ENCODE data around the gene ITFG2.
A peak's percentile ranks its signal among the peaks of the same experiment; 100 is the strongest.

ITFG2 gene

GRCh38 chr12:2794191-2794735 lies 18.2 kb upstream of the ITFG2 start:
- Histone ChIP-seq H2AFZ (ENCODE audit: low read length) (peak overlapping the region; percentile 86), H3K27ac (ENCODE audit: low read length) (no peak overlapping the region), H4K20me1 (ENCODE audit: insufficient read depth, low read length) (0 out of 2 replicates have a peak, but pooled peaks cover 5% of the 10 kb centered on the region), H3K9ac (ENCODE audit: low read length) (peak overlapping the region; percentile 48; the same call in 1 of the 2 replicates), H3K79me2 (ENCODE audit: low read length) (peaks cover 37% of the 10 kb centered on the region), H3K9me2 (replicated peaks; ENCODE audit: insufficient read depth, low read length) (no peaks in the 10 kb centered on the region), H3K9me3 (replicated peaks; ENCODE audit: insufficient read depth, low read length) (no peaks in the 10 kb centered on the region), H3K4me1 (ENCODE audit: low read length) (0 out of 2 replicates have a peak, but pooled peaks cover 4% of the 10 kb centered on the region), H3K4me2 (ENCODE audit: low read depth, low read length) (peak overlapping the region; percentile 92), H3F3A (ENCODE audit: insufficient read depth, low read length) (no peaks in the 10 kb centered on the region), H3K4me3 (ENCODE audit: low read length) (peak overlapping the region; percentile 74), H3K27me3 (replicated peaks; ENCODE audit: insufficient read depth, low read length) (no peaks in the 10 kb centered on the region), H3K36me3 (replicated peaks; ENCODE audit: insufficient read depth, low read length) (peaks cover 17% of the 10 kb centered on the region; the same call in 1 of the 2 replicates)
- no peak for DNase-seq
- TF ChIP-seq EZH2 (optimal IDR thresholded peaks at IDR 0.05; ENCODE audit: low read depth, low read length), result no peak

DNA sequence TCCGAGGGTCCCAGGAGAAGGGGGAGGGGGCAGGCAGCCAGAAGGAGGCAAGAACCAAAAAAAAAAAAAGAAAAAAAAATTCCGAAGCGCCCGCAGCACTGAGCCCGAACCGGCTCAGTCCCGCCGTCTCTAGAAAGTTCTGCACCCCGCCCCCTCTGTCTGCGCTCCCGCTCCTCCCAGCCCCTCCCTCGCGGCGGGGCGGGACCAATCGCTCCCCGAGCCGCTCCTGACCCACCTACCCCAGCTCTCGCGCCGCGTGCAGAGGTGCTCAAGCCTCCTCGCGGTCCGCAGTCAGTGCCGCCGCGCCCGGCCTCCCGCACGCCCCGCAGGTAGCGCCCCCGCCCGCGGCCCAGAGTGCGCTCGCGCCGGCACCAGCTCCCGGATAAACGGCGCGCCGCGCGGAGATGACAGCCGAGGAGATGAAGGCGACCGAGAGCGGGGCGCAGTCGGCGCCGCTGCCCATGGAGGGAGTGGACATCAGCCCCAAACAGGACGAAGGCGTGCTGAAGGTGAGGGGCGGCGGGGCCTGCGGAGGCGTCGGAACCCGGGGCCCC lies 17.7 kb upstream of the ITFG2 start, which contains the start of gene FKBP4:
Gene FKBP4 (plus strand): TSS at position 235 of the 554 bp plus-strand sequence. CDS start 170 bp downstream, at position 405.
- TF ChIP-seq EZH2phosphoT487 (IDR thresholded peaks at IDR 0.05; ENCODE audit: low read length), result no peak
- no peak for TF ChIP-seq CTCF (IDR thresholded peaks at IDR 0.05; ENCODE audit: low read length)
- TF ChIP-seq EZH2 (optimal IDR thresholded peaks at IDR 0.05; ENCODE audit: low read depth, low read length), result no peak
- Histone ChIP-seq H3K4me3 (ENCODE audit: low read length) (peak within 1 kb of the TSS; percentile 95), H3K9ac (ENCODE audit: low read length) (peak within 1 kb of the TSS; percentile 63; the same call in 1 of the 2 replicates), H3K36me3 (replicated peaks; ENCODE audit: insufficient read depth, low read length) (peaks cover 20% of the 10 kb centered on the region; the same call in 1 of the 2 replicates), H3K27ac (ENCODE audit: low read length) (no peak within 1 kb of the TSS), H3K4me1 (ENCODE audit: low read length) (0 out of 2 replicates have a peak, but pooled peaks cover 4% of the 10 kb centered on the region), H3K9me2 (replicated peaks; ENCODE audit: insufficient read depth, low read length) (no peaks in the 10 kb centered on the region), H3K9me3 (replicated peaks; ENCODE audit: insufficient read depth, low read length) (no peaks in the 10 kb centered on the region), H3K79me2 (ENCODE audit: low read length) (peaks cover 37% of the 10 kb centered on the region), H4K20me1 (ENCODE audit: insufficient read depth, low read length) (0 out of 2 replicates have a peak, but pooled peaks cover 5% of the 10 kb centered on the region), H2AFZ (ENCODE audit: low read length) (peak within 1 kb of the TSS; percentile 86), H3F3A (ENCODE audit: insufficient read depth, low read length) (no peaks in the 10 kb centered on the region), H3K27me3 (replicated peaks; ENCODE audit: insufficient read depth, low read length) (no peaks in the 10 kb centered on the region), H3K4me2 (ENCODE audit: low read depth, low read length) (peak within 1 kb of the TSS; percentile 97)
- peak; percentile 95 for DNase-seq

DNA sequence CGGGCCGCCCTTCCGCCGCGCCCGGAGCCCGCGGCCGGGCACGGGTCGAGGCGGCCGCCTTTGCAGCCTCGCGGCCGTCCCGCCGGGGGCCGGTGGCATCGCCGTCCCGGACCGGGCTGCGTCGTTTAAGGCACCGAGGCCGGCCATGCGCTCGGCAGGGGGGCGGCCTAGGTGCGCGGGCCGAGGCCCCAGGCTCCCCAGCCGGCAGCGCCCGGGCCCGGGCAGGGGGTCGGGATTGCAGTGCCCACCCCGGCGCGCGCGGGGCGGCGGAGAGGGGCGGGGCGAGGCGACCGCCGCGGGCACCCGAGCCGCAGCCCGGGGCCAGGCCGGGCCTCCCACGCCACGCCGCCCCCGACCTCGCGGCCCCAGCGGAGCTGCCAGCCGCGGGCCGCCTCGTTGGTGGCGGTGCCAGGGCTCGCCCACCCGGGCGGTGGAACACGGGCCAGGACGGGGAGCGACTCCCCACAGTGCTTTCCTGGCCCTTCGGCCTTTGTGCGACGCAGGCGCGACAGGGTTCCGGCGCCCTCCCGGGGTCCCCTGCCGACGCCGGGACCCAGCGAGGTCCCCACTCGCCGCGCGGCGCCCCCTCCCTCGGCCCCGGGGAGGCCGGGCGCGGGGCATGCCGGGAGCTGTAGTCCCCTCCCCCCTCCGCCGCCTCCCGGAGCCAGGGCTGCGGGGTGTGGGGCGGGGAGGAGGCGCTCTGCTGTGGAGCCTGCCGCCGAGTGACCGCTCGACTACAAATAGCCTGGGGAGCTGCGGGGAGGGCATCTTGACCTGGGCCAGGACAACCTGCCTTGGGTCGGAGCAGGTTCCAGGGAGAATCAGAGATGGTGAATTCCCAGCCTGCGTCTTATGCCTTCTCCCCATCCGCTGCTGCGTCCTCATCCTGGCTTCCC lies 16.9 kb upstream of the ITFG2 start:
- H3K9ac ChIP-seq (ENCODE audit: low read length), result peak overlapping the region; percentile 63; the same call in 1 of the 2 replicates
- H3K4me2 ChIP-seq (ENCODE audit: low read depth, low read length), result peak overlapping the region; percentile 97
- peak overlapping the region; percentile 62 for H2AFZ ChIP-seq (ENCODE audit: low read length)
- no peaks in the 10 kb centered on the region for H3K9me3 ChIP-seq (replicated peaks; ENCODE audit: insufficient read depth, low read length)
- peak overlapping the region; percentile 95 for H3K4me3 ChIP-seq (ENCODE audit: low read length)
- H4K20me1 ChIP-seq (ENCODE audit: insufficient read depth, low read length), result 0 out of 2 replicates have a peak, but pooled peaks cover 5% of the 10 kb centered on the region
- H3K27ac ChIP-seq (ENCODE audit: low read length), result no peak overlapping the region
- no peak for TF ChIP-seq EZH2 (optimal IDR thresholded peaks at IDR 0.05; ENCODE audit: low read depth, low read length)
- TF ChIP-seq CTCF (IDR thresholded peaks at IDR 0.05; ENCODE audit: low read length), result no peak
- no peak for TF ChIP-seq EZH2phosphoT487 (IDR thresholded peaks at IDR 0.05; ENCODE audit: low read length)
- no peaks in the 10 kb centered on the region for H3F3A ChIP-seq (ENCODE audit: insufficient read depth, low read length)
- H3K27me3 ChIP-seq (replicated peaks; ENCODE audit: insufficient read depth, low read length), result no peaks in the 10 kb centered on the region
- H3K79me2 ChIP-seq (ENCODE audit: low read length), result peaks cover 42% of the 10 kb centered on the region
- H3K36me3 ChIP-seq (replicated peaks; ENCODE audit: insufficient read depth, low read length), result peaks cover 24% of the 10 kb centered on the region; the same call in 1 of the 2 replicates
- DNase-seq, result peak; percentile 66
- 0 out of 2 replicates have a peak, but pooled peaks cover 4% of the 10 kb centered on the region for H3K4me1 ChIP-seq (ENCODE audit: low read length)
- no peaks in the 10 kb centered on the region for H3K9me2 ChIP-seq (replicated peaks; ENCODE audit: insufficient read depth, low read length)

Data from MM.1S (cell line).